Pons (tissue), 1 donor: ENCODE measurements around the gene KRT80.

Experiments
- DNase-seq: peaks from one replicate; pipeline ENCODE4 v3.0.0-alpha.2; 2016; ENCODE audit warnings: low spot score

KRT80 gene

DNA sequence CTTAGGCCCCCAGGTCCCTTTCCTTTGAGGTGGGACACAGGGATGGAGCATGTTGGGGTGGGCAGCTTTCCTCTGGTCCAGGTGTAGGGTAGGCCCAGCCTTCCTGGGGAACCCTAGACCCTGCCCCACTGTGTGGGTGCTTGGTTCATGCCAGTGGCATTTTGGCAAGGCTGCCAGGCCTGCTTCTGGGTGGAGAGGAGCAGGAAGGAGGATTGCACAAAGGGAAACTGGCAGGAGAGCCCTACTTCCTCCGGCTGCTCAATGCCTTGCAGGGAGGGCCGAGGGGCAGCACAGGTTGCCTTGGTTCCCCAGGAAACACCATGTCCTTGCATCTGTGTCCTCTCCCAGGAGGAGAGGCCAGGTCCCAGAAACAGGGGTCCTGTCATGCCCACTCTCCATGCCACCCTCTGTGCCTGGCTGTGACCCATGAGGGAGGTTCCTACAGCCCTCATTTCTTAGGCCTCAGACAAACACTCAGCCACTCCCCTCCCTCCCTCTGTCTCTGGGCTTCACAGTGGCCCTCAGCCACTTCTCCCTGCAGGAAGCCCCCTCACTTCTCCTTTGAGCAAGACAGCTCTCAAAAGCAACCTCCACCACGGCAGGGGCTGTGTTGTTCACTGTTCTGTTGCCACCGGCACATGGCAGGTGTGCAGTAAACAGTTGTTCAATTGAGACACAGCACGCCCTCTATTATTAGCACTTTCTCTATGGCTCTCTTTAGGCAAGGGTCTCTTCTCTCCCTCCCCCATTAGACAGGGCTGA is 6.8 kb upstream of the KRT80 start:
- DNase-seq: no peak

- DNase-seq: no peak
Observed at GRCh38 chr12:52197371-52198231, 5.8 kb upstream of the KRT80 start.

DNA sequence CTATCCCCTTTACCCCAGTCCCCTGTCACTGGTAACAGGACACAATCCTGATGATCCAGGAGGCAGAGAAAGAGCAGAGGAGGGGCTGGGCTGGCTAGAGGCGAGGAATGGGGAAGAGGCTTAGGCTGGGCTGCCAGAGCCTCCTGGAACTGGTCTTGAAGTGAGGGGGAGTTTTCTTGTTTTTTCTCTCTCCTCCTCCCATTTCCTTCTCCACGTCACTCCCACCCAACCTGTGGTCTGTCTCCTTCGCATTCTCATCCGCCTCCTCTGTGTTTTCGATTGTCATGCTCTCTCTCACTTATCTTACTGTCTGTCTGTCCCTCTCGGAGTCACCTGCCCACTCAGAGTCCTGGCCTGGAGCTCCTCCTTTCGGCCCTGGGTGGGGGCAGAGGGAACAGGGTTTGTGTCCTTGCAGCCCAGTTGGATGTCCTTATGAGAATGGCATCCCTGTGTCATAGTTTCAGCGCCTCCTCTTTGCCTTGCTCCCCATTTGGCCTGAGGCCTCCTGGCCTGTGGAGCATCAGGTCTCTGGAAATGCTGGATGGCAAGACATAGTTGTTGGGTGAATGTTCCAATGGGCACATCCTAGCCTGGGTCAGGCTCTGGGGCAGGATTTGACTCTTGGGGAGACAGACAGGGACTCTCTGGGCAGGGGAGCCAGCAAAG is 3.4 kb upstream of the KRT80 start:
- no peak for DNase-seq

GRCh38 chr12:52193991-52194390 is 2.2 kb upstream of the KRT80 start:
- no peak for DNase-seq

DNA sequence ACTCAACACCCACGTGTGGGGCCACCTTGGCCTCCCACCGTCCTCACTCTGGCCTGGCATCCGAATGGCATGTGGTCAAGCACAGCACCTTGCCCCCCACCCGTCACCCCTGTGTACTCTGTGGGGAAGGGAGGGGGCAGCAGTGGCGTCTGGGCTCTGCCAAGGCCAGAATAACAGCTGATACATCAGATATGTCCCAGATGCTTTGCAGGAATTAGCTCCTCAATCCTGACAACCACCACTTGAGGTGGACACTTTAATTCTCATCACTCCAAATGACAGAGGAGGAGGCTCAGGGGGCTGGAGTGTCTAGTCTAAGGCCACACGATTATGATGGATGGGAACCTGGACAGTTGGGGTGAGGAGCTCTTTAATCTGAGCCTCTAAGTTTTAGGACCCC is 1.7 kb upstream of the KRT80 start:
- DNase-seq: no peak

GRCh38 chr12:52190860-52191729 is 719 bp downstream of the KRT80 start:
- DNase-seq: no peak

DNA sequence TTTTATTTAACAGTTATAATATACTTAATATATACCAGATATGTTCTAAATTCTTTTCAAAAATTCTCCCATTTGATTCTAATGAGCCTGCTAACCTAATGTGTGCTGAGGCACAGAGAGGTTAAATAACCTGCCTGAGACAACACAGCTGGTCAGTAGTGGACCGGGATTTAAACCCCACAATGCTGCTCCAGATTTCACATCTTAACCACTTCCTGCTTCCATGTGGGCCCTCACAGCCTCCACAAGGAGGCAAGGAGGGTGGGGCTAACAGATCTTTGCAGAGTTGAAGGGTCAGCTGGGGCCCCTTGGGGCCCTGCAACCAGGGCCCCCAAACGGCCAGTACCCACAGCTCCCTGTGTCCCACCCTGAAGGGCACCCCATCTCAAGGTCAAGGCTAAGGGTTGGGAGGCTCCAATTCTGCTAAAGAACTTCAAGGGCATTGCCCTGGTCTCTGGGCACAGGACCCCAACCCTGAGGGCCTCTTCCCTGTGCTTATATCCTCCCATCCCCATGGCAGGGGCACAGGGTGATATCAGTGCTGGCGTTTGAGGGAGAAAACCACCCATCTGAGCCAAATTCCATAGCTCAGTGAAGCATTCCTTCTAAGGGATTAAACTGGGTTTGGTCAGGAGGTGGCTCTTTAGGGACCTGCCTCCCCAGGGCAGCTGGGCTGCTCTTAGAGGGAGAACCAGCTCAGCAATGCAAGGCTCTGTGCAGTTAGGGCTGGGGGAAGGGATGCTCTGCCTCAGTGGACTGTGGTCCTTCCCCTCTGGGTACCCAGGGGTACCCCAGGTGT is 2.2 kb downstream of the KRT80 start:
- no peak for DNase-seq

DNA sequence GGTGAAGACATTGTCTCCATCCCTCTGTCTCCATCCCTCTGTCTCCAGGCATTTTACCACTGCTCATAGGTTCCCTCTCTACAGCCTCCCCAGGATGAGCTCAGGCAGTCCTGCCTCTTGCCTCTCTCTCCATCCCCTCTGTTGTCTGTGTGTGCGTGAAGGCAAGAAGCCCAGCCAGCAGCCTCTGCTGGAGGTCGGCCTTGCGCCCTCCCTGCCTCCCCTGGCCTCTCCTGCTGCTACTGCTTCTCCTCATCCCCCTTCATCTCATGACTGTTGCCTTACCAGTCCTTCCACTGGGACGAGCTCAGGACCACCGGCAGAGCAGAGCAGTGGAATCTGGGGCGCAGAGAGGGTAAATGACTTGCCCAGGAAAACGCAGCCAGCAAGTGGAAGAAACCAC is 3.2 kb downstream of the KRT80 start:
- no peak for DNase-seq

- no peak for DNase-seq
Observed at GRCh38 chr12:52187640-52188039, 4.2 kb downstream of the KRT80 start.

- no peak for DNase-seq
Observed at GRCh38 chr12:52187206-52187605, 4.6 kb downstream of the KRT80 start.

- DNase-seq: no peak
Observed at GRCh38 chr12:52186118-52186840, 5.5 kb downstream of the KRT80 start.

- no peak for DNase-seq
Observed at GRCh38 chr12:52185400-52185967, 6.3 kb downstream of the KRT80 start.

- no peak for DNase-seq
Observed at GRCh38 chr12:52184813-52185212, 7.0 kb downstream of the KRT80 start.

GRCh38 chr12:52183971-52184370 is 7.8 kb downstream of the KRT80 start:
- no peak for DNase-seq

DNA sequence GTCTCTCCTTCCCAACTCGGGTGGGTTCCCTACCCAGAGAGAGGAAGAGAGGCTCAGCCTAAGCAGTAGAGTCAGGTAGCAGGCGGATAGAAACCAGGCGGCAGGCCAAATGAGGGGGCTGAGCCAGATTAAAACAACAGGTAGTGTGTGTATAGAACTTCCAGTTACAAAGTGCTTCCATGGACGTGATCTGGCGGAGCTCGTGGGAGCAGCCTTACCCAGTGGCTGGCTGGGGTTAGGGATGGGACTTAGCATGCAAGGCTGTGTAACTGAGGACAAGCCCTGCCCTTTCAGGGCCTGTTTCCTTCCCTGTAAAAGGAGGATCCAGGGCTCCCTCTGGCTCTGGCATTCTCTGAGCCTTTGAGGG is 8.3 kb downstream of the KRT80 start:
- DNase-seq: no peak

GRCh38 chr12:52182898-52183543 is 8.8 kb downstream of the KRT80 start:
- no peak for DNase-seq

- no peak for DNase-seq
Observed at GRCh38 chr12:52182384-52182783, 9.4 kb downstream of the KRT80 start.

- no peak for DNase-seq
Observed at GRCh38 chr12:52181746-52182145, 10.1 kb downstream of the KRT80 start.

GRCh38 chr12:52180971-52181628 is 10.7 kb downstream of the KRT80 start:
- DNase-seq: no peak
